NCI-H2171 (cell line): ENCODE measurements around the gene STARD5.
"Not testable (repeated sequence)": the region's sequence is repeated elsewhere in the genome, so short reads cannot be mapped to it uniquely, and the experiment has no call there.

Experiments used
- DNase-seq: peaks from one replicate; lab custom pipeline; 2025; lab: John Stamatoyannopoulos, UW

Gene STARD5

DNA sequence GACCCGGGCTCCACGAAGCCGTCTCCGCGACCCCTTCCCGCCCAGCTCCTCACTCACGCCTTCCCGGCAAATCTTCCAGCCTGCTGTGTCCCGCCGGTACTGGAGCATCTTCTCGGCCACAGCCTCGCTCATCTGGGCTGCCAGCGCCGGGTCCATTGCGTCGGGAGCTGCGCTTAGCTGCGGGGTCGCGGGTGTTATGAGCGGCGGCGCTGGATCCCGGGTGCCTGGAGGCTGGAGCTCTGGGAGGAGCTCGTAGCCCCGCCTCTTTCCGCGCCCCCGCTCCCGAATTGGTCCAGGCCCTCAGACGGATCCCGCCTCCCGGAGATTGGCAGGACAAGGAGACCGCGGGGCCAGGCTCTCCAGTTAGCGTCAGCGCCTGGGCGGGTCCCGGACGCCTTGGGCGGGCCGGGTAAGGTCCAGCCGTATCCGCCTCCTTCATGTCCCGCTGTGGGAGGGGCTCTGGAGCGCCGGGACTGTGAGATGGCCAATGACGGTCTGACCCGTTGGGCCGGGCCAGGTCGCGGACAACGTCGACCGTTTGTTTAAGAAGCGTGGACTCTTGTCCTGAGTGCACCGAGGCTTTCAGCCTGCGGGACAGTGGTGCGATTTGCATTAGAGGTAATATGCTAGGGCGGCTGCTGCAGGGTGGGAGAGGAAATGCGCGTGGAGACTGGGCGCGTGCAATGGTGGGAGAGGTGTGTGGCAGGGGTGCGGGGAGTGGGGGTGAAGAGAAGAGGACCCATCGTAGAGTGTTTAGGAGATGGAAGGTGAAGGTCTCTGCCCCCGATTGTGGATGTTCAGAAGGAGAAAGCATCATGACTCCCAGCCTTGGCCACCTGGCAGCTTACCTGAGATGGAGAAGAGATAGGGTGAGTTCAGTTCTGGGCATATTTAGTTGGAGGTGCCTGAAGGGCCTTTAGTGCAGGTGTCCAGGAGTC is at the start of gene STARD5:
STARD5 (minus strand) TSS at position 198 of the 938 bp plus-strand sequence; CDS start at position 156, 42 bp downstream.
- DNase-seq, result peak; percentile 93

DNA sequence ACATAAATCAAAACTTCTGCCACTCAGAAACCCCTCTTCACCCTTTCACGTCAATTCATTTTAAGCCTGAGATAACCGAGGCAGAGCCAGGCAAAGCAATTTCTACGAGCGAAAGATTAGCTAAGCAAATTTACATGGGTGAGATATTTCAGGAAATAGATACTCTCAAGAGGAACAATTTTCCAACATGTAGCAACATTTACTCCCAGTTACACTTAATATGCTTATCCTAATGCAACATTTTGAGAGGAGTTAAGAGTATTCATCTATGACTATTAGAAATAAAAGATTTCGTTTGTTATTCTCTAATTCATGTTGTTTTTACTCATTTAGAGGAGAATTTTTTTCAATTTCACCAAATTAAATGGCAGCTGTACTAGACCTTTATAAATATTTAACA is 49.2 kb upstream of the STARD5 start:
- no peak for DNase-seq

GRCh38 chr15:81372575-81372974 is 48.6 kb upstream of the STARD5 start:
- no peak for DNase-seq

GRCh38 chr15:81363718-81364500 is 40.0 kb upstream of the STARD5 start:
- no peak for DNase-seq

DNA sequence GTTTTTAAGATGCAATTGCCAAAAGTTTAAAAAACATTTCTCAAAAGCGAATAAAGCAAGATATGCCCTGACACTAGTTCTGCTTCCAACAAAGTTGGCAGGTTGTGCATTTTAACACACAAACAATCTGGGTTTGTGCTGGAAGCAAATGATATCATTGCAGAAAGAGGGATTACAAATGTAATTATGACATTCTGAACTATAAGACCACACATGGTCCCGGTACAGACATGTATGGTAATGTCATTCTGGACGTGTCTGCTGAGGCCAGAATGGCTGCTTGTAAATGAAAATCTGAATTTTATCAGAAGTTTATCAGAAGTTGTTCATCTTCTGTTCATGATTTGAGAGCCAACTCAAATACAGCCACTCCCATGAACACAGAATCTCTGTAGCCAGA is 39.3 kb upstream of the STARD5 start:
- no peak for DNase-seq

DNA sequence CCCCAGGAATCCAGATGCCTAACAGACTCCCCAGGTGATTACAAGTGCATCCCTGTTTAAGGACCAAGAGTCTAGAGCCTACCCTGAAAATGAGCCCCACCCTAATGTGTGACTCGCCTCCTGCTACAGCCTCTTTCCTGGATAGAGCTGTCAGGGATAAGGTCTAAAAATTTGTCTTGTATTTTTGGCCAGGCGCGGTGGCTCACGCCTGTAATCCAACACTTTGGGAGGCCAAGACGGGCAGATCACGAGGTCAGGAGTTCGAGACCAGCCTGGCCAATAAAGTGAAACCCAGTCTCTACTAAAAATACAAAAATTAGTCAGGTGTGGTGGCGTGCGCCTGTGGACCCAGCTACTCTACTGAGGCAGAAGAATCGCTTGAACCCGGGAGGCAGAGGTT is 38.8 kb upstream of the STARD5 start:
- no peak for DNase-seq

DNA sequence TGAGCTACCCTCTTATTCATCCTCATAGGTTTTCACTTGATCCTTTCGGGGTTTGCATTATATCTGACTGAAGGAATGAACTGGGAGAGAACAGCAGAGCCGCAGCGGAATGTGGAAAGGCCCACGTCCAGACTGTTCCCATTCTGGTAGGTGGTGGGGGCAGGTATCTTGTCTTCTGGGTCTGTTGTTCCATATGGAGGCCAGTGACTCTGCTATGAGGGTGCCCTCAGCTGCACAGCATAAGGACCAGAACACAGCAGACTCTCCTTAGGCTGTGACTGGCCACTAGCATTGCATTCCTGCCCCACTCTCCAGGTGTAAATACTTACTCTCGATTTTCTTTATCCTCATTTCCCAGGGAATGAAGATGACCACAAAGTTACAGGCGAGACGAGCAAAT is 38.0 kb upstream of the STARD5 start:
- no peak for DNase-seq

DNA sequence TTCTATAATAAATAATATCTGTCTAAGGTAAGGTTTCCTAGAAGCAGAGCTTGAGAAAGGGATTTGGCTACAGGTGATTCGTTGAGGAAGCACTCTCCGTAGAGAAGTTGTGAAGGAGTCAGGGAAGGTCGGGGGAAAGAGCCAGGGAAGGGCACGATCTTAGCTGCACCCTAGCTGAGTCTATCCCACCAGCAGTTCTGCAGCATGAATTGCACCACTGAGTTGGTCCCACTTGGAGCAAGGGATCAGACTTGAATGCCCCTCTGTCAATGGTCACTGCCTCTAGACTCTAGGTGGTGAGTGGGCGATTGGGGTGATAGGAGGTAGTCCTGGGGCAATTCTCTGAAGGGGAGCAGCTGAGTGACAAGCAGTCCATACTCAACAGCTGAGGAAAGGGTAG is 36.5 kb upstream of the STARD5 start:
- DNase-seq, result no peak

- DNase-seq, result no peak
Measured at GRCh38 chr15:81358248-81358647, 34.3 kb upstream of the STARD5 start.

GRCh38 chr15:81357180-81357686 is 33.3 kb upstream of the STARD5 start:
- DNase-seq, result no peak

- DNase-seq, result no peak
Measured at GRCh38 chr15:81356252-81356651, 32.3 kb upstream of the STARD5 start.

- no peak for DNase-seq
Measured at GRCh38 chr15:81351651-81352050, 27.7 kb upstream of the STARD5 start.

DNA sequence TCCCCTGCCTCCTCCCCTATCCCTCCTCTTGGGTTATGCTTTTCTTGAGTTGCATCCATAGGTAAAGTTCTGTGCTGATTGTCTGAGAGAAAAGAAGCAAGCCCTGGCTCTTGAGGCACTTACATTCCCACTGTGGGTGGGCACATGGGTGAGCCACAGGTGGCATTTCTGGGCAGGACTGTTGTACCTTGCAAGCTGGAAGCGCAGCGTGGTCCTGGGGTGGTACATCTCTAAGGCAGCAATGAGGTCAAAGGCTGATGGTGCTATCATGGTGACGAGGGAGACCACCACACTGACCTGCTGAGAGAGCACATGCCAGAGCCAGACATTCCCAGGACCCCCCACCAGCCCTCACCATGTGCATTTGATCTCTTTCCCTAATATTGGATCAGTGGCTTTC is 25.3 kb upstream of the STARD5 start:
- no peak for DNase-seq

GRCh38 chr15:81348691-81349090 is 24.8 kb upstream of the STARD5 start:
- DNase-seq, result not testable (repeated sequence)

DNA sequence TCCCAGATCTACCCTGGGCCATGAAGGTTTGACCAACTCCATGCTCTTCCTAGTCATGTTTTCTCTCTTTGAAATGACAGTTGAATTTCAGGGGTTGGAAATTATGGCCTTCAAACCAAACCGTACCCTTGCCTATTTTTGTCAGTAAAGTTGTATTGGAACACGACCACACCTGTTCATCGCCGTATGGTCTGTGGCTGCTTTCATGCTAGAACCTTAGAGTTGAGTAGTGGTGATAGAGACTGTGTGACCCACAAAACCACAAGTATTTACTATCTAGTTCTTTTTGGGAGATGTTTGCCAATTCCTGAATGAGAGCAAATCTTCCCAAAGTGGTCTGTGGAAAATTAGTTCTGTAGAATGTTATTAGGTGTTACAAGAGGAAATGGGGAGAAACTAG is 24.0 kb upstream of the STARD5 start:
- no peak for DNase-seq

DNA sequence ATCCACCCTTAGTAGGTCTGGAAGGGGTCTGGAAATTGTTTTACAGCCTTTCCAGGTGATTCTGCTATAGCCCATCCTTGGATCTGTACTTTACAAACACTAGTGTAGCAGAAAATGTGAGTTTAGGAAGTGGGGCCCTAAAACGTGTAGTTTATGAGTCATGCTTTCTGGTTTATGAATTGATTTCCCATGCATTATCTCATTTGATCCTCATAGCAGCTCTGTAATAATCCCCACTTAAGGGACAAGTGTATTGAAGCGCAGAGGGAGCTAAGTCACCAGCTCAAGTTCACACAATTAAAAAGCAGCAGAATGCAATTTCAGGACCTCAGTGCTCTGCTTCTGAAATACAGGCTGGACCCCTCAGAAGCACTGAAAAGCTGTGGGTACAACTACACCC is 22.7 kb upstream of the STARD5 start:
- no peak for DNase-seq

GRCh38 chr15:81343371-81343770 is 19.4 kb upstream of the STARD5 start:
- DNase-seq, result no peak

DNA sequence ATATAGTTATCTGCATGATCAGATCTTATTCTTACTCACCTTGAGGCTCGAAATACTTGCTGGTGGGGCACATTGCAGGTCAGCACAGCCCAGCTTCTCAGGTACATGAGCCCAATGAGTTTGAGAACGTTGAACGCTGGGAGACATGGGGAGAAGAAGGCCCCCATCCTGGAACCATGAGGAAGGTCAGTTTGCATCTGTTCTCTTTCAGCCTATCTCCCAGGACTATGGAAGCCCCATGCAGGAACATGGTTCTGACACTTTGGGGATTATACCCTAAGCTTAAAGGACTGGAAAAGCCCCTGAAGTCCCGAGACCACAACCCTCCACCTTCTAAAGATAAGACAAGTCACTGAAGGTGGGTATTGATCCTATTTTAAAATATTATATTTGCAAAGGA is 17.4 kb upstream of the STARD5 start:
- DNase-seq, result no peak

- DNase-seq, result no peak
Measured at GRCh38 chr15:81339851-81340250, 15.9 kb upstream of the STARD5 start.

DNA sequence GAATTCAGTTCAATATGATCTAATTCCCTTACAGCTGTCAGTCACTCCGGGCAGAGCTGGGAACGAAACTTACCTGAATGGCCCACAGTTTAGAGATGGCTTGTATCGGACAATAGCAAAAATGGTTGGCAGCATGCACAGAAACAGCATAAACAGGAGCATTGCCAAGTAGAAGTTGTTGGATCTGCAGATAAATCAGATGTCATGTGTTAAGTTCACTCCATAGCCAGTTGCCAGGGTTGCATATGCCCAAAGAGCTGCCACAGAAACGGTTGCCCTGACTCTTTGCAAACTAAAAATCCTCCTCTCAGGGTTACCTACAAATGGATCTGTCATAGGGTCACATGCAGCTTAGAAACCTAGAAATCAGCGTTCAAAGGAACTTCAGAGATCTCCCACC is 15.4 kb upstream of the STARD5 start:
- DNase-seq, result no peak

GRCh38 chr15:81338170-81339007 is 14.4 kb upstream of the STARD5 start:
- no peak for DNase-seq

DNA sequence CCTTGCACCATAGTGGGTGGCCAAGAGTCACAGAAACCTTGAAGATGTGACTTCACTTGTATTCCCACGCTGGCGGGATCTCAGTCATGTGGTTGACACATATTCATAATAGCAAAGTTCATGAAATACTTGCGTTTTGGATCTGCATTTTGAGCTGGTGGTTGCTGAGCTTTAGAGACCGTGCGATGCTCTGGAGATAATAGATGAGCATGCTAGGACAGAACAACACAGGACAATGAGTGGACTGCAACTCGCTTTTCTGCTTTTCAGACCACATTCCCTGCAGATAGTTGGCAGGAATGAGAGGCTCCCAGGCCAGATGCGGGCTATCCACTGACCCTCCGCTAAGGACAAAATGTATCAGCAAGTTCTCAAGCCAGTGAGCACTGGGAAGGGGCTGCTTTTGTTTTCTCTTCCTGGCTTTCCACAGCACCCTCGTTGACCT is 13.8 kb upstream of the STARD5 start:
- DNase-seq, result no peak
